Endometrium (tissue), 2 donors: ENCODE data around the gene MKLN1.

Experiments used
- FAIRE-seq: peaks from 2 replicates; lab custom pipeline; 2012; peaks lifted over from hg19 to GRCh38; lab: Jason Lieb, UNC
- donor health status: control.
- donor health status: control.

Gene MKLN1

GRCh38 chr7:131466735-131467365 is 139.2 kb downstream of the MKLN1 start:
- no peak for FAIRE-seq

DNA sequence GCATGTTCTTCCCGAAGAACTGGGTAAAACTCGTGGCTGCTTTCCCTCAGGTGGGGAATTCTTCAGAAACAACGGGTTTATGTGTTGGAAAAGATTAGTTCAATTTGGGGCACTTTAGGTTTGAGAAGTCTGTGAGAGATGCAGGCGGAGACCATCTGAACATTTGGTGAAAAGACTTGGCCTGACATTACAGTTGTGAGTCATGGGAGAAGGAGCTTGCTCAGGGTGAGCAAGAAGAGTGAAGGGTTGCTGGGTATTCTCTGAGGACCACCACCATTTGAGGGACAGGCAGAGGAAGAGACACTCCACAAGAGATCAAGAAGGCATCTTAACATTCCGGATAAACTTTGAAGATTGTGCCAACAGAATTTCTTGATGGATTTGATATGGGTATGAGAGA is 140.1 kb downstream of the MKLN1 start:
- no peak for FAIRE-seq

- no peak for FAIRE-seq
Measured at GRCh38 chr7:131471250-131472004, 143.8 kb downstream of the MKLN1 start.

DNA sequence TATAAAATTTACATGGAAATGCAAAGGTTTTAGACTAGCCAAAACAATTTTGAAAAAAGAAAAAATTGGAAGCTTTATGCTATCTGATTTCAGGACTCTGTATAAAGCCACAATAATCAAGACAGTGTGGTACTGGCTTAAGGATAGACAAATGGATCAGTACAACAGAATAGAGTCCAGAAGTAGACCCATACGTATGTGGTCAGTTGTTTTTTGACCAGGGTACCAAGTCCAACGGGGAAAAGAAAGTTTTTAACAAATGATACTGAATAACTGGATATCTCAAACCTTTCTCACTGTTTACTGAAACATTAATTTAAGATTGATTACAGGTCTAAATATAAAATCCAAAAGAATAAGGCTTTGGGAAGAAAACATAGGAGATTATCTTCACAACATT is 149.1 kb downstream of the MKLN1 start:
- FAIRE-seq = no peak

DNA sequence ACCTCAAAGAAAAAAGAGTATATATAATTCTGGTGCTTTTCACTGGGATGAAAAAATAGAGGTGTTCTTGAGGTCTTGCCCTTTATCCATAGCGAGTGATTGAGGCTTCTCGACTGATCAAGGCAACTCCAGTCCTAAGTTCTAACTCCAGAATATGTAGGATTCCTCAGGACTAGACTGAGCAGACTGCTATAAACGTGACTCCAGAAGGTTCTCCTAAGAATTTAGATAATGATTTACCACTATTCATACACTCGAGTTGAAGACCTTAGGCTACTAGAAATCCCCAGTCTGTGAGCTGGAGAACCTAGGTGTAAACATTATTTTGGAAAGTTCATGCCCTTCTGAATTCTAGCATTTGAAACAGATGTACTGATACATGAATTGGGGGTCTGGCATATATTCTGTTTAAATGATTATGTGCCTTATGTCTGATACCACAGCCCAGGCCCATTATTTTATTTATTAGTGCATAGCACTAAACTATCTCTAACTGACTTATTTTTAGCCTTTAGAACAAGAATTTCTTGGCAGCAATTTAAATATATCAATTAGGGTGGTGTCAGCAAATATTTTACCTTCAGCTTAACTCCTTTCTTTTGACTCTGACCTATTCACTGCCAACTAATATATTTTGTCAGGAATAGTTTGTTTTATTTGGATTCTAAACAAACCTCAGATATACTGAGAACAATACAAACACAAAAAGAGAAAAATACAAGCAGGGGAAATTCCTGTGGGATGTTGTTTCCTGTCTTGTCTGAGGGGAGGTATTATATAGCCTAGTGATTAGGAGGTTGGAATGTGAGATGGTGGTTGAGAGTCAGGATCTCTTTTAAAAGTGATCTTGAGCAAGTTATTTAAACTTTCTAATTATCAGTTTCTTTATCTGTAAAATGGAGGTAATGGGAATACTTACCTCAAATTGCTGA is 153.0 kb downstream of the MKLN1 start:
- no peak for FAIRE-seq

- no peak for FAIRE-seq
Measured at GRCh38 chr7:131482800-131483199, 155.1 kb downstream of the MKLN1 start.

GRCh38 chr7:131483586-131483985 is 155.9 kb downstream of the MKLN1 start:
- no peak for FAIRE-seq

DNA sequence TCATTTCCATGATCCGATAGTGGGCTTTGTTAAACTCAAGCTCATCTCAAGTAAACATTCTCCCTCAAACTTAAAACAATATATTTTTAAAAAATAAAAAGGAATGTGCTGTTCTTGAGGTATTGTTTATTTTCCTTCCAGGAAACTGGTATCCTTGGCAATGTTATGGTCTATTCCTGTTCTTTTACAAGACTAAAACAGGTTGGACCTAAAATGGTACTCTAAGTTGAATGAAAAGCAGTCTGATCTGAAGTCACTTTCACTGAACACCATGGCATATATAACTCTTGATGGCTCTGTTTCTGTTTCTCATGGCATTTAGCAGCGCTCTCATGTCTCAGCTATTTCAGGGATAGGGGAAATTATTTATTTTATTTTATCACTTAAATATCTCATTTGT is 158.7 kb downstream of the MKLN1 start:
- no peak for FAIRE-seq

DNA sequence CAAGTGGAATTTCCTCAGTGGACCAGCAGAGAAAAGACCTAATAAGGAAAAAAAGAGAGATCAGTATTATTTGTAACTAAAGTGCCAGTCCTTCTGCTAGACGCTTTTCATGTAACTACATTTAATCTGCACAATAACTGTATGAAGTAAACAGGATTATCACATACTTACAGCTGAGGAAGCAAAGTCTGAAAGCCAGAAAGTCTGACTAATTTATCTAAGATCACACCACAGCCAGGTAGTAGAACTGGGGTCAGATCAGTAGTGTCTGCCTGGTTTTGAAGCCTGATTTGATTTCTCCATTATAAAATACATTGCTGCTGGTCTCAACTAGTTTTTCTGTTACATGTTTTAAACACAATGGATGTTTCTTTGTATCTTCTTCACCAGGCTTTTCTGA is 159.5 kb downstream of the MKLN1 start:
- no peak for FAIRE-seq

GRCh38 chr7:131488361-131488760 is 160.7 kb downstream of the MKLN1 start:
- no peak for FAIRE-seq

GRCh38 chr7:131489196-131489595 is 161.5 kb downstream of the MKLN1 start:
- no peak for FAIRE-seq

DNA sequence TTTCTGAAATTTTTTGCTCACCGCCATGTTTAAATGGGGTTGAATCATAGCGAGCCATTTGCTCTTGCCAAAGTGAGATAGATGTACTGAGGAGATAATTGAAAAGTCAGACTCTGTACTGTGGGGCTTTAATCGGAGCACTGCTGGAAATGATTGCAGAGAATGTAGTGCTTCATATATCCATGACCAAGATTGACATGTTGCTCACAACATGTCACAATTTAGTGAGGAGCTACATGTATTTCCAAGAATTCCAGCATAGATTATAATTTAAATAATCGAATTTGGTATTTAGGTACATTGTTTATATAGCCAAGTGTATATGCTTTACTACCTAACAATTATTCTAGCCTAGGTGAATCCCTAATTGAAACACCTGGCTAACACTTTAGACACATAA is 162.2 kb downstream of the MKLN1 start:
- FAIRE-seq = no peak

DNA sequence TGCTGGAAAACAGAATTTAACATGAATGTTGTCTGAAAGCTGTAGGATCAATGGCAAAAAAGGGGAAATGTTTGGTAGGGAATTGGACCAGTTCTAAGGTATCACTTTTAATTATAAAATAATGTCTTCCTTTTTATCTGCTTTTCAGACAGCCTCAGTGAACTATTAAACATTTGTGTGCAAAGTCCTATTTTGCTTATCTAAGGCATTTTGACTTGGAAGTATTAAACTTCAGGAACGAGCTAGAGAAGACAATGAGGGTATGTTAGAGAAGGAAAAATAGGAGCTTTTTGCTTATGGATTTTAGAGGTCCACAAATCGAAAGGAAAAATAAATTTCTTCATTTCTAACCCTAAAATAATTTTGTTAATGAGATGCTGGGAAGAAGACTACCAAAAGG is 165.4 kb downstream of the MKLN1 start:
- no peak for FAIRE-seq

- FAIRE-seq = no peak
Measured at GRCh38 chr7:131493581-131493980, 165.9 kb downstream of the MKLN1 start.

DNA sequence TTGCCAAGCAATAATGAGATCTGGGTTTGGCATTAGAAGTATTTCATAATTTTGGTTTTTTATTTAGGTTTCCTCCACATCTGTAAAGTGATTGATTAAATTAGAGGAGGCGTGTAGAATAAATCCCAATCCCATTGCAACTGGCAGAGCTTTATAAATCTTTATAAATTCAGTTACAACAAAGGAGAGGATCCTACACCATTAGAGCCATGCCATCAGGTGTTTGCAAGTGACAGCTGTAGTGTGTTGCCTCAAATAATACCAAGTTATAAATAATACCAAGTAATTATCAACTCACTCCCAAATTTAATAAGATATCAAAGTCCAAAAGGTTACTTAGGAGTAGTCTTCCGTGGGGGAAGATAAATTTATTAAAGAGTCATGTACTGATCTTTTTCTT is 166.5 kb downstream of the MKLN1 start:
- FAIRE-seq = no peak

DNA sequence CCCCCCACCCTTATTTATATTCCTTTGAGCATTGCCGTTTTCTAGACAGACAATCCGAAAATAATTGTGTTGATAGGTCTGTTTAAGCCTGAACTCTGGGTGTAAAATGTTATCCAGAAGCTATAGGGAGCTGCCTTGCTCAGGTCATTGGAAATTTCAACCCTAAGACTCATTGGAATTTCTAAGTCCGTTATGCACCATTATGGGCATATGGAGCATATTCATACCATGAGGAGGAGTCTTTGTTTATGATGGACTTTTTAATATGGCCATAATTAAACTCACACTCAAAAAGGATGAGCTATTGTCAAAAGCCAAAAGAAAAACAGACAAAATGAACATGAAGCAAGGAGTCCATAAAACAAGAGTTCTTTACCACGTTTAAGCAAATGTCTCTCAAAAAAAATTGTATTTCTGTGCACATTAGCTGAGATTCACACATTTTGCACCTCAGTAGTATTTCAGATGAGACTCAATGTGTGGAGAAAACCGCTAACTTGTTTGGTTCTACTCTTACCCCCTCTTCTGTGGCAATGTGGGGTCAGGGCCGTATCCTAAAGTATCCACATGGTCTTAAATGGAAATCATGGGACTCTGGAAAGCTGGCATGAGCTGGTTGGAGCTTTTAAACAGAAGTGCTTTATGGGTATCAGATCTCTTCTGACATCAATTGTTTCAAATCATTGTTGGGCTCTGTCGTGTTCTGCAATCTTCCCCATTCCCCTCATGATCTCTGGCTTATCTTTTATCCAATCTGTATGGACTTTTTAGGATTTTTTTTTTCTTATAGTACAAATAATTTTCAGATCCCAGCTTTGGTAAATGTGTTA is 168.2 kb downstream of the MKLN1 start:
- no peak for FAIRE-seq

- FAIRE-seq = no peak
Measured at GRCh38 chr7:131497454-131497853, 169.8 kb downstream of the MKLN1 start.

DNA sequence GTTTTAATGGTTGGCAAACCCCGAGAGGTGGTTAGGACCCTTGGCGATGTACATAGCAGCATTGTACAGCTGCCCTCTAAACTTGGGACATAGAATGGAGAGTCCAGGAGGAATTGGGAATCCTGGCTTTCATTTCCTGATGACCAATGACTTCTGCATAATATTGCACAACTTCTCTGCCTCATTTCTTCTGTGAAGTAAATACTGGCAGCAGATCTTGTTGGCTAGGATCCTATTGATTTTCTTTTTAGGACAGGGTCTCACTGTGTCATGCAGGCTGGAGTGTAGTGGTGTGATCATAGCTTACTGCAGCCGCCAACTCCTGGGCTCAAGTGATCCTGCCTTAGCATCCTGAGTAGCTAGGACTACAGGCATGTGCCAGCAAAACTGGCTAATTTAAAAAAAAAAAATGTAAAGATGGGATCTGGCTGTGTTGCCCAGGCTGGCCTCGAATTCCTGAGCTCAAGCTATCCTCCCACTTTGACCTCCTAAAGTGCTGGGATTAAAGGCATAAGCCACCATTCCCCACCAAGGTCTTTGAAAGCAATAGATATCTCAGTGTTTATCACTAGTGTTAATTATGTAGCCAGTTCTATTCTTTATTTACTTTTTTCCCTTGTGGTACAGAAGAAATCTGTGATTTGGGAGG is 170.7 kb downstream of the MKLN1 start:
- no peak for FAIRE-seq

DNA sequence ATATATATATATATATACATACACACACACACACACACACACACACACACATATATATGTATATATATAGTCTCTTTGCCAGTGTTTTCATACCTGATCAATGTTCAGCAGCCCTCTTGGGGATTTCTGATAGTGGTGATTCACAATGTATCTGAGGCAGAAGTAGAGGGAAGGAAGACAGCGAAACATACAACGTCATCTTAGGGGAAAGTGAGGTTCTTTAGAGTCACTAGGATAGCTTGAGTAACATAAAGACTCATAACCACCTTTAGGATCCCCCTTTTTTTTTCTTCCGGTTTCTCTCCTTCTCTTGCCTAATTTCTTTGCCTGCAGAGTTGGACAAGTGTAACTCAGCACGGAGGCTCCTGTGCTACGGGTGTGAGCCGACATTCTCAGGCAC is 172.1 kb downstream of the MKLN1 start:
- FAIRE-seq = no peak

- no peak for FAIRE-seq
Measured at GRCh38 chr7:131500357-131500756, 172.7 kb downstream of the MKLN1 start.

DNA sequence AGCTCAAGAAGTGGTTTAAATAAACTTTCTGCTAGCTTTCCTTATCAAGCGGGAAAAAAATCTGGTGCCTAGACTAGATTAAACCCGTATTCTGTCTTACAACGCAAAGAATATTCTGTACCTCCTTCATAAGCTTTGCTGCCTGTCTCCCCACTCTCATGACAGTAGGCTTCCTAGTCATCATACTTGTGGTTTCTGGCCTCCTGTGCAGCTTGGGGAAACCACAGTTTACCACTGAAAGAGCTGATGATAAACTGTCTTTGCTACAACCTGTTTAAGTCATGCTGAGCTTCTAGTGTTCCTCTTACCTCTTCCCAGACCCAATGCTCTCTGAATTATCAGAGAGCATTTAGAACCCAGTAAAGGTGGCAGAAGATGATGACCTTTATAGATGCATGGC is 173.7 kb downstream of the MKLN1 start:
- FAIRE-seq = no peak
